GM18867 (cell line): Measurements from ENCODE around the gene VPREB3.

Source experiments
- ATAC-seq: cut with Tn5 transposase; IDR thresholded peaks from one replicate; pipeline ENCODE4 v1.9.1; 2021; ENCODE audit warnings: mild to moderate bottlenecking, moderate library complexity; ENCODE audit not compliant: unreplicated experiment

Gene VPREB3

DNA sequence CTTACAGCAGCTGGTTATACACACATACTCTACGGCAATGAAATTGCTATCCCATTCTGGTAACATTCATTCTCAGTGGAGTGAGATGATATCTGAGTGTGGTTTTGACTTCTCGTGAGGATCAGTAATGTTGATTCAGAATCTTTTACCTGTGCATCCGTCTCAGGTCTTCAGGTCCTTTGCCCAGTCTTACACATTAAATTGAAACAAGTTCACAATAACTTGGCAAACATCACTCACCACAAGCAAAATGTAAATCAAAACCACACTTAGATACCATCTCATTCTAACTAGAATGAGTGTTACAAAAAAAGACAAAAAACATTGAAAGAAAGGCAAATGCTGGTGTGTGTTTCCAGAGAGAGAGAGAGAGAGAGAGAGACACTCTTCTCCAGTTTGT, 49.4 kb downstream of the VPREB3 start:
- no peak for ATAC-seq

DNA sequence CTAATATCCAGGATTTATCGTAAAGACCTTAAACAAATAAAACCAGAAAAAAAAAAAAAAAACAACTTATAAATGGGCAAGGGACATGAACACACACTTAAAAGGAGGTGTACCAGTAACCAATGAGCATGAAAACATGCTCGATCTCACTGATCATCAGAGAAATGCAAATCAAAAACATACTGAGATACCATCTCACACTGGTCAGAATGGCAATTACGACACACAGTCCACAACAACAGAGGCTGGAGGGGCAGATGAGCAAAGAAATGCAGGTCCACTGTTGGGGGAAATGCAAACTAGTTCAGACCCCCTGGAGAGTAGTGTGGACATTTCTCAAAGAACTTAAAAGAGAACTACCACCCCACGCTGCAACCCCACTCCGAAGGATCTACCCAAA, 50.2 kb downstream of the VPREB3 start:
- ATAC-seq, result no peak
